ENCODE data around the gene SREK1IP1.
A peak's percentile ranks its signal among the peaks of the same experiment; 100 is the strongest.

The SREK1IP1 gene

DNA sequence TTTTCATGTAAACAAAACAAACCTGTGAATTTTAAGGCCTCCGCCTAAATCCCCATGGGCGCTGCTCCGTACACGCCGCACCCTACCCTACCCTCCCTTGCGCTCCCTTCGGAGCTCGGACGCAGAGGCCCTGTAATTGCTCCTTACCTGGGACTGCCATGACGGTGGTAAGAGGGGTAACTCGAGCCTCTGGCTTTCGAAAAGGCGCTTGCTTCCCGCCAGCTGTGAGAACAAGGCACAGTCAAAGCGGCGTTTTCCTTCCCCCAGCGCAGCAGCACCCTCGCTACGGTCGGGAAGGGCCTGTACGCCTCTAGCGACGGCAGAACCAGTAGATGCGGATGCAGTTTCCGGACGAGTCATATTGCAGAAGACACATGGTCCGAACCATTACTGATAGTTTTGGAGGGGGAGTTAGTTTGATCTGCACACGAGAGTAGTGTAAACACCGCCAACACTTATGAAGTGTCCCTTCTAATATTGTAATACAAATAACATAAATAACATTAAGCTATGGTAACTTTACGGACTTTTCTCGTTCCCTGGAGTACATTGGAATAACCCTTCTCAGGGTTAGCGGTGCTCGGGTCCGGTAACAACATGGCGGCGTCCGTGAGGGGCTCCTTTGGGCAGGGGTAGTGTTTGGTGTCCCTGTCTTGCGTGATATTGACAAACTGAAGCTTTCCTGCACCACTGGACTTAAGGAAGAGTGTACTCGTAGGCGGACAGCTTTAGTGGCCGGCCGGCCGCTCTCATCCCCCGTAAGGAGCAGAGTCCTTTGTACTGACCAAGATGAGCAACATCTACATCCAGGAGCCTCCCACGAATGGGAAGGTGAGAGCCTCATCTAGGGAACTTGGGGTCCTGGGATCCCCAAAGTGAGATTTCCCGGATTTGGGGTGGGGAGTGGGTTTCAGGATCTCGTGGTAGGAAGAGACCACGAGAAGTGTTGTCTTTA lies at the start of gene SREK1IP1, which contains the start of gene CWC27:
SREK1IP1 (minus strand) TSS at position 334 of the 955 bp plus-strand sequence; CDS start at position 160, 174 bp downstream.
CWC27 (plus strand) TSS at position 573 of the 955 bp plus-strand sequence; CDS start at position 790, 217 bp downstream.
- peak; percentile 88 for DNase-seq (ENCODE audit: low spot score)

DNA sequence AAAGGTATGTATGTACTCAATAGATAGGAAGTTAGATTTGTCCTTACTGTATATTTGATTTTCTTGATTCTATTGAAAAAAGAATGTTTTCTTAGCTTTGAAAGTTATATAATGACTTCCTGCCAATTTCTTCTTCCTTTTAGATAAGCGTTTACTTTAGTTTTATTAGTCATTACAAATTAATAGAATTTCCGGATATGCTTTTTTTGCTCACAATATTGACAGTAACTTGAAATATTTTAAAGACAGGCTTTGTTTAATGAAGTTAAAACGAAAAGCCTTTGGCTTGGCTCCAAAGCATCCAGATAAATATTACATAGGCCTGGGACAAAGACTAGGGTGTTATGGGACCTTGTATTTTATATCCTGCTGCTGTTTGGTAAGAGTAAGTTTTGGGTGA lies 49.8 kb upstream of the SREK1IP1 start:
- no peak for DNase-seq (ENCODE audit: low spot score)

DNA sequence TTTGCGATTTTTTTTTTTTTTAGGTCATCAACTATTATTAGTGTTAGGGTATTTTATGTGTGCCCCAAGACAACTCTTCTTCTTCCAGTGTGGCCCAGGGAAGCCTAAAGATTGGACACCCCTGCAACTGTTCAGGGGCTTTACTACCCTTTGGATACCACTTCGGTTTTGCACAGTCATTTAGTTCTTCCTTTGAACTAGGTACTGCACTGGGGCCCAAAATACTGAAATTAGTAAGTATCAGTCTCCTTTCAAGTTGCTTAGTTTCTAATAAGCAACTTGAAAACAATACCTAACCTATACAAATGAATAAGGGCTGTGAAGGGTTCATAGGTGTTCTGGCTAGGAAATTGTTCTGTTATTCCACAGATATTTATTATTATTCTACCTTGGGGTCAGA lies 45.6 kb upstream of the SREK1IP1 start:
- DNase-seq (ENCODE audit: low spot score), result no peak

- DNase-seq (ENCODE audit: low spot score), result peak; percentile 54
Observed at GRCh38 chr5:64811050-64811640, 42.7 kb upstream of the SREK1IP1 start.

- no peak for DNase-seq (ENCODE audit: low spot score)
Observed at GRCh38 chr5:64807520-64807919, 39.0 kb upstream of the SREK1IP1 start.

GRCh38 chr5:64806537-64806936 lies 38.0 kb upstream of the SREK1IP1 start:
- DNase-seq (ENCODE audit: low spot score), result no peak

DNA sequence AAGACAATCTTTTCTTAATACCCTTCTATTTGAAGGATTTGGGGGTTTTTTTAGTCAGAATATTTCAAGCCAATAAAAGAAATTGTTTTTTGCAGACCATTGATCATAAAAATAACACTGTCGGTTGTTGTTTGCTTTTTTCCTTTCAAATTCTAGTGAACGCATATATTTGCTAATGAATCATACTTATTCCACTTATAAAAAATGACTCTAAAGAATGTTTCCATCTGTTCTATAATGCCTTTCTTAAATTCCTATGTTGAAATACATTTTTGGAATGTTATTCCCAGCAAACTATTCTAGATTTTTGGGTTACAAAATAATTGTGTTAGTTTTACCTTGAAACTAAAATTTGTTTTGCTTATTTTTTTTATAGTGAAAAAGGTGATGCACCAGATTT lies 32.4 kb upstream of the SREK1IP1 start:
- DNase-seq (ENCODE audit: low spot score), result no peak

- no peak for DNase-seq (ENCODE audit: low spot score)
Observed at GRCh38 chr5:64796301-64796700, 27.8 kb upstream of the SREK1IP1 start.

DNA sequence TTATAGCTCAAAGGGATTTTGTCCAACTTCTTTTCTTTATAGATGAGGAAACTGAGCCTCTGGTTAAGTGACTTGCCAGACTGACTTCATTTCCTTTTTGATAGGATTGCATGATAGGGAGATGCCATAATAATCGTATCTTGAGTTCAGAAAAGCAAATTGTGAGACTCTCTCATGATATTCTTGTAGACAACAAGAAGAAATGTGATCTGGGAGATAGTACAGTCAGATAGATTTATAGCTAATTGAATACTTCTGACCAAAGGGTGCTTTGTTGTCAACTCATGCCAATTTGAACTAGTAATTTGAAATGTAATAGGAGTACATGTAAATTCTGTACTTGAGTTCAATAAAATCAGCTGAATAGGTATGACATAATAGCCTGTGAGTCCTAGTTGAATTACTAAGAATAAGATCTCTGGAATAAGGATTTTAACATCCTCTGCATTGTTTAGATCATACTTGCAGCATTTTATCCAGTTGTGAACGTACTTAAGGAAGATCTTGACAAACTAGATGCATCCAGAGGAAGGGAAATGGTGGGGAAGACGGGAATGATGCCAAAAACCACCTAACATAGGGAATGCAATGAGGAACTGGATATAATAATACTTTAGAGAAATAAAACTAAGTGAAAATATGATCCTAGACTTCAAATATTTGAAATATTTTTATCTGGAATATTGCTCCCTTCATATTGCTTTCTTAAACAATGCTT lies 25.7 kb upstream of the SREK1IP1 start:
- no peak for DNase-seq (ENCODE audit: low spot score)

DNA sequence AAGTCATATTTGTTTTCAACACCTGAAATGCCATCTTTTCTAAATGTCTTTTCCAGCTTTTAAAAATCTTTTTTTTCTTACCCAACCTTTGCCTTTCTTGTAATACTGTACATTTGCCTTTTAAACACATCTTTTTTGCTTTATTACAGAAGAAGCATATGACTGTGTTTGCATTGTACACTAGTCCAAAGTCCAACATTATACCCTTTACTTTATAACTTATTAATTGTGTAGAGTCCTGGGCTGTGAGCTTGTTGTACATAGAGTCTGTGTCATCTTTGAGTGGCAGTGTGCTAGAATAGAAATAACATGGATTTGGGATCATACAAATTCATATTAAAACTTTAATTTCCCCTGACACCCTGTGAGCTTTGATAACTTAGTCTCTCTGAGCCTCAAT lies 24.0 kb upstream of the SREK1IP1 start:
- DNase-seq (ENCODE audit: low spot score), result no peak

- DNase-seq (ENCODE audit: low spot score), result no peak
Observed at GRCh38 chr5:64790210-64790609, 21.7 kb upstream of the SREK1IP1 start.

DNA sequence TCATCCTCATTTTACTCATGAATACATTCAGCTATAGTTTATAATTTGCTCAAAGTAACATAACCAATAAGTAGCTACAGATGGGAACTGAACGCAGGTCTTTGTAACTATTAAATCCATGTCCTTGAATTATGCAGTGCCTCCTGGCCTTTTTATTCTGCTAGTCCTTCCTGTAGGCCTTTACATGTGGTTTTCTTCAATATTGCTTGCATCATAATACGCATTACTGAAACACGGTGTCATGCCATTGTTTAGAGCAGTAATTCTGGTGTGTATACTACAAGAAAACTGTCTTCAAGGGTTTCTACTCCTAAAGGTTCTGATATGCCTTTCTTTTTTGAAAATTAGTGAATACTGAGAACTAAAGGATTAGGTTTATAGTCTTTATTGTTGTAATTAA lies 21.0 kb upstream of the SREK1IP1 start:
- no peak for DNase-seq (ENCODE audit: low spot score)

DNA sequence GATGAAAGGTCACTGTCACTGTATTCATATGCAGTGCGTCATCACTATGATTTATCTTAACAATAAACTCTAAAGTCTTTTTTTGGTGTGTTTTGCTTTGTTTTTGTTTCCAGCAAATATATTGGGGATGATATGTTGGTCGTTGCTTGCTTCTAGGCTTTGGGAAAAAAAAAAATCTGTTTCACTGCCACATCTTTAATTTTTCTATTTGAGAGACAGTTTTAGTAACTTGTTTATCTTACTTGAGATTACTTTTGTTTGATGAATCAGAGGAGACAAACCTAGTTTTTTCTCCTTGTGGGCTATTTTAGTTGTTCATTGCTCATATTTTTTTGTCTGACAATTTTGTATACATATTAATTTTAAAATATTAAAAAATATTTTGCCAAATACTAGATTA lies 19.7 kb upstream of the SREK1IP1 start:
- DNase-seq (ENCODE audit: low spot score), result no peak

- DNase-seq (ENCODE audit: low spot score), result no peak
Observed at GRCh38 chr5:64786372-64786771, 17.9 kb upstream of the SREK1IP1 start.

DNA sequence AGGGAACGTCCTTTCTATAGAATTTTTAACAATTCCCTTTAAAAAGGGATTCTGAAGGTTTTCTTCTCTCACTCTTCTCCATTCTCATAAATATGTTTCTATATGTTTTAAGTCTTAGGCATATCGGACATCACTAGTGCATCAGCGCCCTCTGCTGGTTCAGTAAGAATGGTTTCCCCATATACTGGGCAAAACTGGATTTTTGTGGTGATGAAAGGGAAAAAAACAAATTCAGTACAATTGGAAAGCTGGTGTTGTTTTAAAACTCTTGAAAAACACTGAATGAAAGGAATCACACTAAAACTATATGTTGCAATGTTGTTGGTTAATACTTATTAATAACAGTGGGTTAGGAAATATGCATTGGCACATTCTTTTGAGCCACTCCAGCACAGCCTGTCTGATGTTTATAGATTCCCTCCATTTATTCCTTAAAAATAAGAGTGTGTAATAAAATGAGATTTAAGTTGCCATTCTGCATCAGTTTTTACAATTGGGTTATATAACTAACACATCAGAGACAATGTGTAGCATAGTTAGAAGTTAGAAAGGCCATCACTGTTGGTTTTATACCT lies 16.0 kb upstream of the SREK1IP1 start:
- DNase-seq (ENCODE audit: low spot score), result peak; percentile 77

DNA sequence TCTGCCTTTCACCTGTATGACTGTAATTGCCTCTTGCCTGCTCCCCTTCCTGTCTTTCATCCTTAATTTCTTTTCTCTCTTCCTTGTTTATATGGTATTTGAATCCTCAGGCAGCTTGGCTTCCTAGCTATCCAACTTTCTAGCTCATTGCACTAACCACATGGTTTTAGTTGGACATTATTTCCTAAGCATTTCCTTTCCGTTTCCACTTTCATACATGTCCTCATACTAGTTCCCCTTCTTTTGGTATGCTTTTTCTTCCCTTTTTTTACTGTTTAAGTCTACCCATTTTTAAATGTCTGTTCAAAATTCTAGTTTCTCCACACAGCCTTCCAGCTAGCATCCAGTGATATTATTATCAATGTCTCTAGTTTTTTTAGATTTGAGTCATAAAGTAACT lies 6.8 kb upstream of the SREK1IP1 start:
- DNase-seq (ENCODE audit: low spot score), result no peak

GRCh38 chr5:64773533-64773932 lies 5.0 kb upstream of the SREK1IP1 start:
- no peak for DNase-seq (ENCODE audit: low spot score)

GRCh38 chr5:64771736-64772135 lies 3.2 kb upstream of the SREK1IP1 start:
- no peak for DNase-seq (ENCODE audit: low spot score)

DNA sequence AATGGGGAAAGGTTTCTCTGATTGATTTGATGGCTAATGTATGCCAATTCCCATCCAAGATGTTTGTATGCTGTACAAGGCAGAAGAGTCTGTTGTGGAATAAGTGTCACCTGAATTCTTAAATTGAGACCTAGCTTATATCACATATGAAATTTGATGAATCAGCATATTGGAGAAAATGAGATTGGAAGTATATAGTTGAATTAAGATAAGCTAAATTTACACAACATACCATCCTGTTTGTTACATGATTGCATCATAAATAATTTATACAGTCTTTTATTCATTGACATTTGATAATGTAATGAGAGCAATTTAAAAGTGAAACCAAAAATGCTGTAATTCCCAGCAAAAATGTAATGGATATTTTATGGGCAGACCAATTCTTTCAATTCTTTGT lies 1.4 kb upstream of the SREK1IP1 start:
- DNase-seq (ENCODE audit: low spot score), result no peak

DNA sequence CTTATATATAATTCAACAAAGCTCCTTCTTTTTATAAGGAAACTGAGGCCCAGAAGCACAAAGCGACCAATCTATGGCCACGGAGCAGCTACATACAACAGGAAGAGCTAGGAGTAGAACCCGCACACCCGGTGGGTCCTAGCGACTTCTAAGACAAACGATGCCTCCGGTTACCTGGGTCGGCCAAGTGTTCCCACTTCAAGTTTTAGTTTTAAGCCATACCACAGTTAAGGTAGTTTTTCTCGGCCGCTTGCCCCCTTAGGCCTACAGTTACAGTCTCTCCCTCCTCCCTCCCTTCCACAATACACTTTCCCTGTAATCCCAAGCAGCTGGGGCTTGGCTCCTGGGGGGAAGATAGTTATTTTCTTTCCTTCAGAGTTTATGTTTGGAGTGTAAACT lies 533 bp downstream of the SREK1IP1 start:
- DNase-seq (ENCODE audit: low spot score), result no peak

GRCh38 chr5:64766941-64767340 lies 1.6 kb downstream of the SREK1IP1 start:
- DNase-seq (ENCODE audit: low spot score), result no peak

DNA sequence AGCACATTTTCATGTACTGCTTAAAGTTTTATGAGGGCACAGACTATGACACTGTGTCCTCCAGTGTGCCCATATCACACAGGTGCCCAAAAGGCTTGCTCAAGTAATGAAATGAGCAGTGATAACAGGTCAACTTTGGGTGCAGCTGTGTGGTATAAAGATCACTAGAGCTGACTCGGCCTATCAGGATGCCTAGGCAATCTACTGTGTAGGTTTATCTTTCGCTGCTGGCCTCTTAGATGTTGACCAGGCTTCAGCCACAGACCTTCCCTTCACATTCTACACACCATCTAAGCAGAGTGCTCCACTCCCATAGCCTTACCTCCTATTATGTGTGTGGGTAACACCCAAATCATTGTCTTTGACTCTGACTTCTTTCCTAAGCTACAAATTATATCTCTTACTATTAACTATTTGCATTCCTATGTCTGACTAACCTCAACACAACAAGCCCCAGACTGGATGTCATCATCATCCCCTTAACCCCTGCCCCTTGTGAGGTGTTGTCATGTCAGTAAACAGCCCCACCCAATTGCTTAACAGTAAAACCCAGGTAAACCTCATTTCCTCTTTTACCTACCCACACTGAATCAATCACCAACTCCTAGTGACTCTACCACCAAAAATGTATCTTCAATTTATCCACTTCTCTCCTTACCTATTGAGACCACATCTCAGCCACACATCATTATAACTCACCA lies 2.5 kb downstream of the SREK1IP1 start:
- DNase-seq (ENCODE audit: low spot score), result peak; percentile 29
